ENCODE measurements around the gene GCSH.

Gene GCSH

GRCh38 chr16:81070979-81071378, 25.2 kb downstream of the GCSH start:
- DNase-seq (ENCODE audit: extremely low read depth, low read depth), result no peak
- TF ChIP-seq, protein P1, sequence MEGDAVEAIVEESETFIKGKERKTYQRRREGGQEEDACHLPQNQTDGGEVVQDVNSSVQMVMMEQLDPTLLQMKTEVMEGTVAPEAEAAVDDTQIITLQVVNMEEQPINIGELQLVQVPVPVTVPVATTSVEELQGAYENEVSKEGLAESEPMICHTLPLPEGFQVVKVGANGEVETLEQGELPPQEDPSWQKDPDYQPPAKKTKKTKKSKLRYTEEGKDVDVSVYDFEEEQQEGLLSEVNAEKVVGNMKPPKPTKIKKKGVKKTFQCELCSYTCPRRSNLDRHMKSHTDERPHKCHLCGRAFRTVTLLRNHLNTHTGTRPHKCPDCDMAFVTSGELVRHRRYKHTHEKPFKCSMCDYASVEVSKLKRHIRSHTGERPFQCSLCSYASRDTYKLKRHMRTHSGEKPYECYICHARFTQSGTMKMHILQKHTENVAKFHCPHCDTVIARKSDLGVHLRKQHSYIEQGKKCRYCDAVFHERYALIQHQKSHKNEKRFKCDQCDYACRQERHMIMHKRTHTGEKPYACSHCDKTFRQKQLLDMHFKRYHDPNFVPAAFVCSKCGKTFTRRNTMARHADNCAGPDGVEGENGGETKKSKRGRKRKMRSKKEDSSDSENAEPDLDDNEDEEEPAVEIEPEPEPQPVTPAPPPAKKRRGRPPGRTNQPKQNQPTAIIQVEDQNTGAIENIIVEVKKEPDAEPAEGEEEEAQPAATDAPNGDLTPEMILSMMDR (IDR thresholded peaks at IDR 0.05; ENCODE audit: low read depth, low read length, missing control alignments), result no peak
- H3K4me3 ChIP-seq (replicated peaks; ENCODE audit: low read depth, low read length), result no peak overlapping the region

DNA sequence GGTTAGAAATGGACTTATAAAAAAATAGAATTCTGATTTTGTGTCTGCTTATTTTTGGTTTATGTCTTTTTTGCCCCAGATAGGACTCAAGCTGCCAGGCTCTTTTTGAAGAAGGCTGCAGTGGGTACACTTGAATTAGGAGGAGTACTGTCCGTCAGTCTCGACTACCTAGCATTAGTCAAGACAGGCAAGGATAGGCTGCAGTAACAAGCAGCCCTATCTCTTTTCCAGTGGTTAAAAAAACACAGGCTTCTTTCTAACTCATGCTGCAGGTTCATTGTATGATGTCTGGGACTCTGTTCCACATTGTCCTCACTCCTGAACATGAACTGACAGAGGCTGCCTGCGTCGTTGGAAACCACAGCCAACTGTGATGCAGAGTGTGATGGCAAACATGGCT, 27.1 kb downstream of the GCSH start:
- no peak for DNase-seq (ENCODE audit: extremely low read depth, low read depth)
- no peak overlapping the region for H3K4me3 ChIP-seq (replicated peaks; ENCODE audit: low read depth, low read length)
- TF ChIP-seq, protein P1 (IDR thresholded peaks at IDR 0.05; ENCODE audit: low read depth, low read length, missing control alignments), result no peak

GRCh38 chr16:81067166-81067565, 29.0 kb downstream of the GCSH start:
- TF ChIP-seq, protein P1 (IDR thresholded peaks at IDR 0.05; ENCODE audit: low read depth, low read length, missing control alignments), result no peak
- DNase-seq (ENCODE audit: extremely low read depth, low read depth), result no peak
- H3K4me3 ChIP-seq (replicated peaks; ENCODE audit: low read depth, low read length), result no peak overlapping the region

- no peak overlapping the region for H3K4me3 ChIP-seq (replicated peaks; ENCODE audit: low read depth, low read length)
- no peak for DNase-seq (ENCODE audit: extremely low read depth, low read depth)
- TF ChIP-seq, protein P1 (IDR thresholded peaks at IDR 0.05; ENCODE audit: low read depth, low read length, missing control alignments), result no peak
Observed at GRCh38 chr16:81066681-81067080, 29.5 kb downstream of the GCSH start.

GRCh38 chr16:81061871-81062608, 34.2 kb downstream of the GCSH start:
- TF ChIP-seq, protein P1 (IDR thresholded peaks at IDR 0.05; ENCODE audit: low read depth, low read length, missing control alignments), result no peak

GRCh38 chr16:81061307-81061640, 34.9 kb downstream of the GCSH start:
- H3K4me3 ChIP-seq (replicated peaks; ENCODE audit: low read depth, low read length), result no peak overlapping the region
- TF ChIP-seq, protein P1 (IDR thresholded peaks at IDR 0.05; ENCODE audit: low read depth, low read length, missing control alignments), result no peak
- DNase-seq (ENCODE audit: extremely low read depth, low read depth), result no peak

More at GRCh38 chr16:81061871-81062608, 34.2 kb downstream of the GCSH start:
- no peak overlapping the region for H3K4me3 ChIP-seq (replicated peaks; ENCODE audit: low read depth, low read length)
- DNase-seq (ENCODE audit: extremely low read depth, low read depth), result no peak

Measured in HFF-Myc (cell line).